HEK293 (cell line): ENCODE data around the gene RASGRP3.

ENCODE experiments used
- CTCF ChIA-PET: fragments of 350-600 bp; formaldehyde crosslinking; extraction: SDS; loops from one replicate; lab custom pipeline; 2021; ENCODE audit warnings: antibody characterized with exemption; lab: Yijun Ruan, JAX
- POLR2A ChIA-PET: fragments of 300-600 bp; formaldehyde crosslinking; extraction: SDS; loops from one replicate; lab custom pipeline; 2020; ENCODE audit warnings: antibody characterized with exemption, inconsistent platforms; lab: Yijun Ruan, JAX
- H3K27ac ChIP-seq: fragments of 200-500 bp; sonication (Bioruptor generic); 2 replicates; pipeline ENCODE4 v1.5.1; 2014; ENCODE audit warnings: low read depth, low read length, control low read depth, inconsistent platforms; ENCODE audit errors: extremely low read depth
- H3K36me3 ChIP-seq, 2 experiments: fragments of 200-500 bp in 1 of 2; sonication (Bioruptor generic) in 1 of 2; 1 replicate in 1 of 2; 2 replicates in 1 of 2; pipeline ENCODE4 v1.5.1; 2014 to 2017; ENCODE audit warnings: inconsistent platforms in 2 of 2, low read length in 2 of 2; ENCODE audit not compliant: control insufficient read depth in 2 of 2, insufficient read depth in 1 of 2
- H3K4me1 ChIP-seq: fragments of 200-500 bp; sonication (Bioruptor generic); 2 replicates; pipeline ENCODE4 v1.5.1; 2014; ENCODE audit warnings: mild to moderate bottlenecking, low read length, inconsistent platforms; ENCODE audit not compliant: control insufficient read depth, insufficient read depth
- H3K4me3 ChIP-seq: 2 replicates; pipeline ENCODE4 v1.5.1; 2011; ENCODE audit warnings: low read depth, mild to moderate bottlenecking, control low read depth, low read length, moderate library complexity
- H3K9me3 ChIP-seq: fragments of 200-500 bp; sonication (Bioruptor generic); 2 replicates; pipeline ENCODE4 v1.5.1; 2014; ENCODE audit warnings: low read depth, low read length, inconsistent platforms; ENCODE audit not compliant: control insufficient read depth, insufficient read depth
- BCL11B ChIP-seq: fragments of 450-650 bp; formaldehyde crosslinking; IDR thresholded peaks from 2 replicates; pipeline ENCODE4 v1.5.1; 2016; ENCODE audit warnings: low read depth, missing biosample characterization, missing genetic modification characterization
- FEZF1 ChIP-seq: fragments of 450-650 bp; formaldehyde crosslinking; IDR thresholded peaks from 2 replicates; pipeline ENCODE4 v1.5.1; 2016; ENCODE audit warnings: missing biosample characterization, missing genetic modification characterization
- GLI4 ChIP-seq: fragments of 450-650 bp; formaldehyde crosslinking; IDR thresholded peaks from 2 replicates; pipeline ENCODE4 v1.5.1; 2016; ENCODE audit warnings: missing biosample characterization, missing genetic modification characterization
- IKZF3 ChIP-seq: fragments of 450-650 bp; IDR thresholded peaks from 2 replicates; pipeline ENCODE4 v1.5.0; 2018; ENCODE audit warnings: missing biosample characterization, mild to moderate bottlenecking, missing genetic modification characterization, moderate library complexity
- PRDM10 ChIP-seq: fragments of 450-650 bp; formaldehyde crosslinking; IDR thresholded peaks from 2 replicates; pipeline ENCODE4 v1.5.1; 2016; ENCODE audit warnings: missing biosample characterization, missing genetic modification characterization
- REPIN1 ChIP-seq: fragments of 450-650 bp; formaldehyde crosslinking; IDR thresholded peaks from 2 replicates; pipeline ENCODE4 v1.5.1; 2017; ENCODE audit warnings: missing biosample characterization, missing genetic modification characterization, low read depth
- ZBTB17 ChIP-seq: fragments of 450-650 bp; formaldehyde crosslinking; IDR thresholded peaks from 2 replicates; pipeline ENCODE4 v1.5.1; 2016; ENCODE audit warnings: missing biosample characterization, missing genetic modification characterization
- ZNF121 ChIP-seq: fragments of 450-650 bp; formaldehyde crosslinking; IDR thresholded peaks from 2 replicates; pipeline ENCODE4 v1.5.1; 2016; ENCODE audit warnings: missing biosample characterization, missing genetic modification characterization
- ZNF26 ChIP-seq: fragments of 450-650 bp; formaldehyde crosslinking; IDR thresholded peaks from 2 replicates; pipeline ENCODE4 v1.5.1; 2016; ENCODE audit warnings: missing biosample characterization, missing genetic modification characterization
- ZNF274 ChIP-seq, 2 experiments: fragments of 200-500 bp in 1 of 2; fragments of 450-650 bp in 1 of 2; sonication (Bioruptor generic) in 1 of 2; formaldehyde crosslinking in 1 of 2; IDR thresholded peaks; 2 replicates each; pipeline versions ENCODE4 v1.5.1 to v1.6.1; 2014 to 2016; ENCODE audit warnings: borderline replicate concordance in 1 of 2, inconsistent platforms in 1 of 2, low read length in 1 of 2, missing biosample characterization in 1 of 2, missing genetic modification characterization in 1 of 2
- ZNF302 ChIP-seq: fragments of 450-650 bp; formaldehyde crosslinking; IDR thresholded peaks from 2 replicates; pipeline ENCODE4 v1.5.1; 2016; ENCODE audit warnings: missing biosample characterization, missing genetic modification characterization, low read depth
- ZNF391 ChIP-seq: fragments of 450-650 bp; formaldehyde crosslinking; IDR thresholded peaks from 2 replicates; pipeline ENCODE4 v1.5.1; 2016; ENCODE audit warnings: low read depth, missing biosample characterization, missing genetic modification characterization, borderline replicate concordance
- ZNF404 ChIP-seq: fragments of 450-650 bp; formaldehyde crosslinking; IDR thresholded peaks from 2 replicates; pipeline ENCODE4 v1.5.1; 2017; ENCODE audit warnings: missing biosample characterization, missing genetic modification characterization
- ZNF473 ChIP-seq: fragments of 450-650 bp; formaldehyde crosslinking; IDR thresholded peaks from 2 replicates; pipeline ENCODE4 v1.5.1; 2017; ENCODE audit warnings: missing biosample characterization, missing genetic modification characterization
- ZNF623 ChIP-seq: fragments of 450-650 bp; formaldehyde crosslinking; IDR thresholded peaks from 2 replicates; pipeline ENCODE4 v1.5.1; 2016; ENCODE audit warnings: missing biosample characterization, missing genetic modification characterization
- ZNF660 ChIP-seq: fragments of 450-650 bp; IDR thresholded peaks from 2 replicates; pipeline ENCODE4 v1.5.1; 2018; ENCODE audit warnings: missing biosample characterization, mild to moderate bottlenecking, missing genetic modification characterization
- ZNF768 ChIP-seq: fragments of 450-650 bp; formaldehyde crosslinking; IDR thresholded peaks from 2 replicates; pipeline ENCODE4 v1.5.1; 2018; ENCODE audit warnings: missing biosample characterization, mild to moderate bottlenecking, missing genetic modification characterization
- TF ChIP-seq, protein P1 (sequence below): fragments of 450-650 bp; formaldehyde crosslinking; IDR thresholded peaks from 2 replicates; pipeline ENCODE4 v1.5.1; 2017; ENCODE audit warnings: missing biosample characterization, missing genetic modification characterization
- TF ChIP-seq, protein P2 (sequence below): fragments of 450-650 bp; formaldehyde crosslinking; IDR thresholded peaks from 2 replicates; pipeline ENCODE4 v1.5.1; 2016; ENCODE audit warnings: missing biosample characterization, missing genetic modification characterization, borderline replicate concordance
- TF ChIP-seq, protein P3 (sequence below): fragments of 450-650 bp; formaldehyde crosslinking; IDR thresholded peaks from 2 replicates; pipeline ENCODE4 v1.5.1; 2016; ENCODE audit warnings: missing biosample characterization, missing genetic modification characterization

RASGRP3 gene

GRCh38 chr2:33458248-33458819 is 18.1 kb upstream of the RASGRP3 start:
- H3K4me1 ChIP-seq = no peaks in the 10 kb centered on the region
- POLR2A ChIA-PET = no interaction called here
- TF ChIP-seq ZNF404 = no peak
- no peak for TF ChIP-seq IKZF3 (tag by site-specific recombination)
- no peak for TF ChIP-seq ZBTB17 (tag by site-specific recombination)
- no peak for TF ChIP-seq BCL11B
- no peak for TF ChIP-seq ZNF623 (tag by site-specific recombination)
- no peak for TF ChIP-seq ZNF473 (tag by site-specific recombination)
- TF ChIP-seq, protein P1, sequence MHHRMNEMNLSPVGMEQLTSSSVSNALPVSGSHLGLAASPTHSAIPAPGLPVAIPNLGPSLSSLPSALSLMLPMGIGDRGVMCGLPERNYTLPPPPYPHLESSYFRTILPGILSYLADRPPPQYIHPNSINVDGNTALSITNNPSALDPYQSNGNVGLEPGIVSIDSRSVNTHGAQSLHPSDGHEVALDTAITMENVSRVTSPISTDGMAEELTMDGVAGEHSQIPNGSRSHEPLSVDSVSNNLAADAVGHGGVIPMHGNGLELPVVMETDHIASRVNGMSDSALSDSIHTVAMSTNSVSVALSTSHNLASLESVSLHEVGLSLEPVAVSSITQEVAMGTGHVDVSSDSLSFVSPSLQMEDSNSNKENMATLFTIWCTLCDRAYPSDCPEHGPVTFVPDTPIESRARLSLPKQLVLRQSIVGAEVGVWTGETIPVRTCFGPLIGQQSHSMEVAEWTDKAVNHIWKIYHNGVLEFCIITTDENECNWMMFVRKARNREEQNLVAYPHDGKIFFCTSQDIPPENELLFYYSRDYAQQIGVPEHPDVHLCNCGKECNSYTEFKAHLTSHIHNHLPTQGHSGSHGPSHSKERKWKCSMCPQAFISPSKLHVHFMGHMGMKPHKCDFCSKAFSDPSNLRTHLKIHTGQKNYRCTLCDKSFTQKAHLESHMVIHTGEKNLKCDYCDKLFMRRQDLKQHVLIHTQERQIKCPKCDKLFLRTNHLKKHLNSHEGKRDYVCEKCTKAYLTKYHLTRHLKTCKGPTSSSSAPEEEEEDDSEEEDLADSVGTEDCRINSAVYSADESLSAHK (tag by site-specific recombination) = no peak
- no peak for TF ChIP-seq ZNF274 (IDR thresholded peaks at IDR 0.05; ENCODE audit: low read length)
- TF ChIP-seq ZNF274 (tag by site-specific recombination; IDR thresholded peaks at IDR 0.05; ENCODE audit: borderline replicate concordance) = no peak
- no peak for TF ChIP-seq GLI4
- no peak for TF ChIP-seq ZNF660 (tag by site-specific recombination)
- TF ChIP-seq, protein P2, sequence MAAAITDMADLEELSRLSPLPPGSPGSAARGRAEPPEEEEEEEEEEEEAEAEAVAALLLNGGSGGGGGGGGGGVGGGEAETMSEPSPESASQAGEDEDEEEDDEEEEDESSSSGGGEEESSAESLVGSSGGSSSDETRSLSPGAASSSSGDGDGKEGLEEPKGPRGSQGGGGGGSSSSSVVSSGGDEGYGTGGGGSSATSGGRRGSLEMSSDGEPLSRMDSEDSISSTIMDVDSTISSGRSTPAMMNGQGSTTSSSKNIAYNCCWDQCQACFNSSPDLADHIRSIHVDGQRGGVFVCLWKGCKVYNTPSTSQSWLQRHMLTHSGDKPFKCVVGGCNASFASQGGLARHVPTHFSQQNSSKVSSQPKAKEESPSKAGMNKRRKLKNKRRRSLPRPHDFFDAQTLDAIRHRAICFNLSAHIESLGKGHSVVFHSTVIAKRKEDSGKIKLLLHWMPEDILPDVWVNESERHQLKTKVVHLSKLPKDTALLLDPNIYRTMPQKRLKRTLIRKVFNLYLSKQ (tag by site-specific recombination) = no peak
- no peak for TF ChIP-seq ZNF302 (tag by site-specific recombination)
- no peak for TF ChIP-seq ZNF768 (tag by site-specific recombination)
- TF ChIP-seq ZNF121 (tag by site-specific recombination) = no peak
- TF ChIP-seq REPIN1 = no peak
- TF ChIP-seq, protein P3, sequence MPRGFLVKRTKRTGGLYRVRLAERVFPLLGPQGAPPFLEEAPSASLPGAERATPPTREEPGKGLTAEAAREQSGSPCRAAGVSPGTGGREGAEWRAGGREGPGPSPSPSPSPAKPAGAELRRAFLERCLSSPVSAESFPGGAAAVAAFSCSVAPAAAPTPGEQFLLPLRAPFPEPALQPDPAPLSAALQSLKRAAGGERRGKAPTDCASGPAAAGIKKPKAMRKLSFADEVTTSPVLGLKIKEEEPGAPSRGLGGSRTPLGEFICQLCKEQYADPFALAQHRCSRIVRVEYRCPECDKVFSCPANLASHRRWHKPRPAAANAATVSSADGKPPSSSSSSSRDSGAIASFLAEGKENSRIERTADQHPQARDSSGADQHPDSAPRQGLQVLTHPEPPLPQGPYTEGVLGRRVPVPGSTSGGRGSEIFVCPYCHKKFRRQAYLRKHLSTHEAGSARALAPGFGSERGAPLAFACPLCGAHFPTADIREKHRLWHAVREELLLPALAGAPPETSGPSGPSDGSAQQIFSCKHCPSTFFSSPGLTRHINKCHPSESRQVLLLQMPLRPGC (tag by site-specific recombination) = no peak
- no peak for TF ChIP-seq ZNF26 (tag by site-specific recombination)
- TF ChIP-seq ZNF391 (tag by site-specific recombination) = no peak
- no peak for TF ChIP-seq FEZF1 (tag by site-specific recombination)
- TF ChIP-seq PRDM10 (tag by site-specific recombination) = no peak
- TF ChIP-seq, all 188 proteins: peak for 0
- no peaks in the 10 kb centered on the region for H3K36me3 ChIP-seq
- no peak overlapping the region for H3K27ac ChIP-seq
- no peaks in the 10 kb centered on the region for H3K9me3 ChIP-seq
- CTCF ChIA-PET = interaction anchor here (1.0 kb wide), 1 partner anchor 17 kb away, joined by 3 read pairs; no protein-coding TSS in a partner anchor
- no peak overlapping the region for H3K4me3 ChIP-seq
